Upper lobe of left lung (tissue), 6 donors: Measurements from ENCODE around the gene TAF11L13. TPM values are rescaled to one million over a fixed set of nuclear protein-coding genes. Genes with fewer than 3 reads are reported as not detected.
"Not testable (repeated sequence)": the region's sequence is repeated elsewhere in the genome, so short reads cannot be mapped to it uniquely, and the experiment has no call there.

ENCODE experiments used
- ATAC-seq, 2 donors: fragments of 200-7000 bp; cut with Tn5 transposase; one replicate each; pipeline ENCODE4 v1.9.1; 2022; ENCODE audit warnings: mild to moderate bottlenecking in 2 of 2, moderate library complexity in 2 of 2; ENCODE audit not compliant: low FRiP score in 2 of 2
- DNase-seq, 2 donors: peaks; one replicate each; pipeline ENCODE4 v3.0.0-alpha.2; 2019 to 2020
- H3K27ac ChIP-seq, 4 donors: fragments of 200-600 bp; sonication (generic); one replicate each; pipeline ENCODE4 v1.5.1; 2016 to 2019
- H3K27me3 ChIP-seq, 4 donors: fragments of 200-600 bp; sonication (generic); one replicate each; pipeline ENCODE4 v1.5.1; 2017 to 2019
- H3K36me3 ChIP-seq, 4 donors: fragments of 200-600 bp; sonication (generic); one replicate each; pipeline ENCODE4 v1.5.1; 2016 to 2019
- H3K4me1 ChIP-seq, 4 donors: fragments of 200-600 bp; sonication (generic); one replicate each; pipeline ENCODE4 v1.5.1; 2018 to 2019
- H3K4me3 ChIP-seq, 4 donors: fragments of 200-600 bp; sonication (generic); one replicate each; pipeline ENCODE4 v1.5.1; 2017 to 2019; ENCODE audit warnings: mild to moderate bottlenecking in 2 of 4, moderate library complexity in 1 of 4
- H3K9me3 ChIP-seq, 4 donors: fragments of 200-600 bp; sonication (generic); one replicate each; pipeline ENCODE4 v1.5.1; 2018 to 2019
- EP300 ChIP-seq, 4 donors: sonication (generic); formaldehyde crosslinking; IDR thresholded peaks; one replicate each; pipeline ENCODE4 v1.5.1; 2017; ENCODE audit warnings: antibody characterized with exemption in 4 of 4, control low read depth in 2 of 4
- POLR2A ChIP-seq, 4 donors: fragments of 450-650 bp; IDR thresholded peaks; one replicate each; pipeline ENCODE4 v1.5.1; 2016 to 2017; ENCODE audit warnings: antibody characterized with exemption in 4 of 4, mild to moderate bottlenecking in 2 of 4
- POLR2AphosphoS5 ChIP-seq, 2 donors: sonication (generic); formaldehyde crosslinking; IDR thresholded peaks; one replicate each; pipeline ENCODE4 v1.5.1; 2017; ENCODE audit warnings: antibody characterized with exemption in 2 of 2
- WGBS, 2 donors: methylation state at CpG; one replicate each; pipeline ENCODE4 v1.1.5; 2017 to 2018; 5-methylcytosine and 5-hydroxymethylcytosine counted together
- total RNA-seq, 6 donors: library from RNA; depleted of rRNA in 4 of 6; stranded (reverse); fragments of >200 nt in 4 of 6; gene quantifications; one replicate each; pipeline versions ENCODE4 v1.1.0 to v1.2.1, GENCODE V29; 2016 to 2021
- TF ChIP-seq, protein P1 (sequence below), 6 experiments: fragments of 450-650 bp in 4 of 6; fragments of 200-600 bp in 2 of 6; sonication (generic) in 2 of 6; IDR thresholded peaks; one replicate each; pipeline ENCODE4 v1.5.1; 2016 to 2019; ENCODE audit warnings: antibody characterized with exemption in 6 of 6
- donor health status: DM: no; HTN: no; CAD: no; lungs with moderate emphysema.
- donor health status: DM: no; HTN: yes; CAD: no; lungs with severe emphysema.

The TAF11L13 gene
- total RNA-seq, 6 donors from 2014 or later = not detected

DNA sequence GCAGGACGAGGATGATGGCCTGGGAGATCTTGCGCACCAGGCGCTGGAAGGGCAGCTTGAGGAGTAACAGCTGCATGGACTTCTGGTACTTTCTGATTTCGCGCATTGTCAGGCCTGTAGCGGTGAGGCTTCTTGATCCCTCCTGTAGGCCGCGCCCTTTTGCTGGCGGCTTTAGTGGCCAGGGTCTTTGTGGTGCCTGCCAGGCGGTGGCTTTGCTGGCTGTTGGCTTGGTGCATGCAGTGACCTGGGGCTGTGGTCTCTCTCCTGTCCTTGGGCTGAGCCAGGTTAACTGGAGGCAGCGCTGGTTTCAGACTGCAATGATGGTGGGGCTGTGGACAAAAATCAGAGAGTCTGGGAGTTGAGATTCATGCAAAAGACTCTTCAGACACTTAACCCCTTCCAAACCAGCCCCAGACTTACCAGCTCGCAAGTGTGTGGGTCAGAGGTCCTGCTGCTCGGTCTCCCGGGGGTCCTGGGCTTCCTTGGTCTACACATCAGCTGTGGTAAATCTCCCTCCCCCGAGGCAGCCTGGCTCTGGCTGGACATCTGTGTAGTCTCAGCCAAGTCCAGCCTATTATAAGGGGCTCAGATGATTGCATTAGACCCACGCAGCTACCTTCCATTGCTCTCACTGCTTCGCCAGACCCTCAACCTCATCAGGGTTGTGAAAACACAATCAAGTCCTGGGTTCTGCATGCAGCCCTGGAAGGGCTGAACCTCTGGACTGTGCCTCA is 16.8 kb upstream of the TAF11L13 start:
- Histone ChIP-seq H3K27me3 (no peaks in the 10 kb centered on the region), H3K4me3 (no peak overlapping the region), H3K4me1 (no peaks in the 10 kb centered on the region), H3K36me3 (no peaks in the 10 kb centered on the region), H3K27ac (no peak overlapping the region), H3K9me3 (no peaks in the 10 kb centered on the region)
- no peak for TF ChIP-seq POLR2AphosphoS5 (IDR thresholded peaks at IDR 0.05)
- TF ChIP-seq, protein P1, sequence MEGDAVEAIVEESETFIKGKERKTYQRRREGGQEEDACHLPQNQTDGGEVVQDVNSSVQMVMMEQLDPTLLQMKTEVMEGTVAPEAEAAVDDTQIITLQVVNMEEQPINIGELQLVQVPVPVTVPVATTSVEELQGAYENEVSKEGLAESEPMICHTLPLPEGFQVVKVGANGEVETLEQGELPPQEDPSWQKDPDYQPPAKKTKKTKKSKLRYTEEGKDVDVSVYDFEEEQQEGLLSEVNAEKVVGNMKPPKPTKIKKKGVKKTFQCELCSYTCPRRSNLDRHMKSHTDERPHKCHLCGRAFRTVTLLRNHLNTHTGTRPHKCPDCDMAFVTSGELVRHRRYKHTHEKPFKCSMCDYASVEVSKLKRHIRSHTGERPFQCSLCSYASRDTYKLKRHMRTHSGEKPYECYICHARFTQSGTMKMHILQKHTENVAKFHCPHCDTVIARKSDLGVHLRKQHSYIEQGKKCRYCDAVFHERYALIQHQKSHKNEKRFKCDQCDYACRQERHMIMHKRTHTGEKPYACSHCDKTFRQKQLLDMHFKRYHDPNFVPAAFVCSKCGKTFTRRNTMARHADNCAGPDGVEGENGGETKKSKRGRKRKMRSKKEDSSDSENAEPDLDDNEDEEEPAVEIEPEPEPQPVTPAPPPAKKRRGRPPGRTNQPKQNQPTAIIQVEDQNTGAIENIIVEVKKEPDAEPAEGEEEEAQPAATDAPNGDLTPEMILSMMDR (IDR thresholded peaks at IDR 0.05) = no peak
- no peak for TF ChIP-seq EP300 (IDR thresholded peaks at IDR 0.05)
- TF ChIP-seq POLR2A (IDR thresholded peaks at IDR 0.05) = no peak
- WGBS, 2 donors = 92 to 95% methylated on average over 11 to 17 of the region's 17 CpGs
- DNase-seq (peak in 1 of 2 donors; percentile 42), ATAC-seq (no peak)

DNA sequence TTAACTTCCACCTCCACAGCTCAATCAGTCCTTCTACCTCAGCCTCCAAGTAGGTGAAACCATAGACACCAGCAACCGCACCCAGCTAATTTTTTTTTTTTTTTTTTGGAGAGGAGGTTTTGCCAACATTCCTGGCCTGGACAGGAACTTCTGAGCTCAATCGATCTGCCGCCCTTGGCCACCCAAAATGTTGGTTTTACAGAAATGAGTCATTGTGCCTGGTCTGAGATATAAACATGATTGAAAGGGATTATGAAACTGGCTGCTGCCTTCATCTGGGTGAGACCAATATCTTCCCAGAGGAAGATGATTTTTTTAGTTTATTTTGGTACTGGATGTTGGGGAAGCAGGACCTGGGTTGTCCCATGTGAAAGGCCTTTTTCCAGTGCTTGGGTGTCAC is 12.5 kb upstream of the TAF11L13 start:
- no peaks in the 10 kb centered on the region for H3K9me3 ChIP-seq
- TF ChIP-seq, protein P1 (IDR thresholded peaks at IDR 0.05) = no peak
- TF ChIP-seq EP300 (IDR thresholded peaks at IDR 0.05) (no peak), POLR2A (IDR thresholded peaks at IDR 0.05) (no peak), POLR2AphosphoS5 (IDR thresholded peaks at IDR 0.05) (no peak)
- H3K4me3 ChIP-seq = no peak overlapping the region
- ATAC-seq (no peak), DNase-seq (no peak)
- no peaks in the 10 kb centered on the region for H3K4me1 ChIP-seq
- WGBS, 2 donors = 79 to 98% methylated on average over 2 to 3 of the region's 3 CpGs
- H3K27ac ChIP-seq = no peak overlapping the region
- no peaks in the 10 kb centered on the region for H3K36me3 ChIP-seq
- no peaks in the 10 kb centered on the region for H3K27me3 ChIP-seq

DNA sequence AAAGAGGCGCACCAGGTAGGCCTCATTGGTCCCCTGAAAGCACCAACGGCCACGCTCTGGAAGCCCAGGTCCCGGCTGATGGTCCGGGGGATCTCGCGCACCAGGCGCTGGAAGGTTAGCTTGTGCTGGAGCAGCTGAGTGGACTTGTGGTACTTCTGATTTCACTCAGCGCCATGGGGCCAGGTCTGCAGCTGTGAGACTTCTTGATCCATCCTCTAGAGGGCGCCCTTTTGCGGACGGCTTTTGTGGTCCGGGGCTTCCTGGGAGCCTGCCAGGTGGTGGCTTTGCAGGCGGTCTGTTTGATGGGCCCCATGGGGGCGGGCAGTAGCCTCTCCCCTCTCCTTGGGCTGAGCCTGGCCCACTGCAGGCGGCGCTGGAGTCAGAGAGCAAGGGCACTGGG is 11.3 kb upstream of the TAF11L13 start:
- Histone ChIP-seq H3K4me3 (no peak overlapping the region), H3K4me1 (no peaks in the 10 kb centered on the region), H3K36me3 (no peaks in the 10 kb centered on the region), H3K27me3 (no peaks in the 10 kb centered on the region), H3K9me3 (no peaks in the 10 kb centered on the region), H3K27ac (no peak overlapping the region)
- no peak for TF ChIP-seq POLR2A (IDR thresholded peaks at IDR 0.05)
- TF ChIP-seq, protein P1 (IDR thresholded peaks at IDR 0.05) = no peak
- TF ChIP-seq EP300 (IDR thresholded peaks at IDR 0.05) = no peak
- no peak for TF ChIP-seq POLR2AphosphoS5 (IDR thresholded peaks at IDR 0.05)
- ATAC-seq (peak in 1 of 2 donors; percentile 31), DNase-seq (peak in 1 of 2 donors; percentile 47)
- 92 to 98% methylated on average over 4 to 8 of the region's 17 CpGs for WGBS, 2 donors

DNA sequence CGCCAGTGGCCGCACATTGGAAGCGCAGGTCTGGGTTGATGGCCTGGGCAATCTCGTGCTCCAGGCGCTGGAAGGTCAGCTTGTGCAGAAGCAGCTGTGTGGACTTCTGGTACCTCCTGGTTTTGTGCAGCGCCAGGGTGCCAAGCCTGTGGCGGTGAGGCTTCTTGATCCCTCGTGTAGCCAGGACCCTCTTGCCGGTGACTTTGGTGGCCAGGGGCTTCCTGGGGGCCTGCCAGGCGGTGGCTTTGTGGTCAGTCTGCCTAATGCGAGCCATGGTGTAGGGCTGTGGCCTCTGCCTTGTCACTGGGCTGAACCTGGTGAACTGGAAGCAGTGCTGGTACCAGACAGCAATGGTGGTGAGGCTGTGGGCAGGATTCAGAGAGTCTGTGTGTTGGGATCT is 6.2 kb upstream of the TAF11L13 start:
- no peak overlapping the region for H3K27ac ChIP-seq
- no peak for TF ChIP-seq POLR2A (IDR thresholded peaks at IDR 0.05)
- TF ChIP-seq POLR2AphosphoS5 (IDR thresholded peaks at IDR 0.05) = no peak
- TF ChIP-seq, protein P1 (IDR thresholded peaks at IDR 0.05) = no peak
- no peak for TF ChIP-seq EP300 (IDR thresholded peaks at IDR 0.05)
- H3K9me3 ChIP-seq = no peaks in the 10 kb centered on the region
- H3K4me3 ChIP-seq = no peak overlapping the region
- ATAC-seq (peak in 1 of 2 donors; percentile 52), DNase-seq (peak in 1 of 2 donors; percentile 44)
- no peaks in the 10 kb centered on the region for H3K4me1 ChIP-seq
- no peaks in the 10 kb centered on the region for H3K27me3 ChIP-seq
- WGBS, 2 donors = 94 to 100% methylated on average over 3 of the region's 11 CpGs
- no peaks in the 10 kb centered on the region for H3K36me3 ChIP-seq

DNA sequence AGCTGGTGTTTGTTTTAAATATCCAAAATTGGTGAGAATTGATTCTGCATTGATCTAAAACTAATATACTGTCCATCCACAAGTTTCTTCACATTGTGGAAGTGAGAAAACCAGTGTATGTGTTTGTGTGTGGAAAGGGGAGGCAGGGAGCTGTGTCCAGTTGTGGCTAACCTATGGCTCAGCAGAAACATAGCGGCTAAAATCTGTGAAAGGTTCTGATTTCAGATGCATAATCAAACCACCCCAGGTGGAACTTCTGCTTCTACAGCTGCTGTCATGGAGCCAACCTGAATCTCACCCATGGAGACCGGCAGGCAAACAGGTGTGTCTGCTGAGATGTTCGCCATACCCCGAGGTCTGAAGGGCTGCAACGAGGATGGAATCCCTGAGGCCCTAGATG is 2.3 kb downstream of the TAF11L13 start, which contains the start of gene TAF11L14:
Gene TAF11L14, plus strand, starts transcription at position 301 of the 400 bp plus-strand sequence.
- WGBS, 2 donors = 94% methylated on average over 4 to 5 of the region's 5 CpGs

DNA sequence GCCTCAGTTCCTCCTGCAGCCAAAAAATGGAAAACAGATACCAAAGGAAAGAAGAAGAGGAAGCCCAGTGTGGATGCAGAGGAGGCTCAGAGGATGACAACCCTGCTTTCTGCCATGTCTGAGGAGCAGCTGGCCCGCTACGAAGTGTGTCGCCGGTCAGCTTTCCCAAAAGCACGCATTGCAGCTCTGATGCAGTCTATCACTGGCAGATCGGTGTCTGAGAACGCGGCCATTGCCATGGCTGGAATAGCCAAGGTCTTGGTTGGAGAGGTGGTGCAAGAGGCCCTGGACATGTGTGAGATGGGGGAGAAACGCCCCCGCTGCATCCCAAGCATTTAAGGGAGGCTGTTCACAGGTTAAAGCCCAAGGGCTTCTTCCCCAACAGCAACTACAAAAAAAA is 17.3 kb downstream of the TAF11L13 start:
- ATAC-seq, H3K4me1 ChIP-seq, DNase-seq, H3K27me3 ChIP-seq, H3K4me3 ChIP-seq, H3K9me3 ChIP-seq, H3K27ac ChIP-seq, H3K36me3 ChIP-seq: not testable (repeated sequence)
- WGBS, 2 donors = 90 to 93% methylated on average over 10 of the region's 10 CpGs

More for the DNA sequence above, 2.3 kb downstream of the TAF11L13 start, which contains the start of gene TAF11L14:
- no peaks in the 10 kb centered on the region for H3K27me3 ChIP-seq
- DNase-seq = no peak
- no peak for ATAC-seq
- no peaks in the 10 kb centered on the region for H3K4me1 ChIP-seq
- no peak within 1 kb of the TSS for H3K4me3 ChIP-seq
- no peak for TF ChIP-seq EP300 (IDR thresholded peaks at IDR 0.05)
- no peak for TF ChIP-seq POLR2A (IDR thresholded peaks at IDR 0.05)
- TF ChIP-seq POLR2AphosphoS5 (IDR thresholded peaks at IDR 0.05) = no peak
- TF ChIP-seq, protein P1 (IDR thresholded peaks at IDR 0.05) = no peak
- no peak within 1 kb of the TSS for H3K27ac ChIP-seq
- no peaks in the 10 kb centered on the region for H3K9me3 ChIP-seq
- H3K36me3 ChIP-seq = no peaks in the 10 kb centered on the region

DNA sequence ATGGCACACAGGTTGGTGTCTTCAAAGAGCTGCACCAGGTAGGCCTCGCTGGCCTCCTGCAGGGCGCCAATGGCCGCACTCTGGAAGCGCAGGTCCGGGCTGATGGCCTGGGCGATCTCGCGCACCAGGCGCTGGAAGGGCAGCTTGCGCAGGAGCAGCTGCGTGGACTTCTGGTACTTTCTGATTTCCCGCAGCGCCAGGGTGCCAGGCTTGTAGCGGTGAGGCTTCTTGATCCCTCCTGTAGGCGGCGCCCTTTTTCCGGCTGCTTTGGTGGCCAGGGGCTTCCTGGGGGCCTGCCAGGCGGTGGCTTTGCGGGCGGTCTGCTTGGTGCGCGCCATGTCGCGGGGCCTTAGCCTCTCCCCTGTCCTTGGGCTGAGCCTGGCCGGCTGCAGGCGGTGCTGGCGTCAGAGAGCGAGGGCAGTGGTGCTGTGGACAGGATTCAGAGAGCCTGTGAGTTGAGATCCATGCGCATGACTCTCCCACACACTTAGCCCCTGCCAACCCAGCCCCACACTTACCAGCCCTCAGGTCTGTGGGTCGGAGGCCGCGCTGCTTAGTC is 23.4 kb downstream of the TAF11L13 start:
- H3K4me1 ChIP-seq, H3K27ac ChIP-seq, H3K27me3 ChIP-seq, H3K9me3 ChIP-seq, H3K4me3 ChIP-seq, H3K36me3 ChIP-seq: not testable (repeated sequence)
- peak in 1 of 2 donors; percentile 76 for DNase-seq
- 95 to 100% methylated on average over 4 to 21 of the region's 32 CpGs for WGBS, 2 donors
- ATAC-seq = peak; percentile 28 to 66
